SU-DHL-6 (cell line): ENCODE data around the gene HHEX.

ENCODE experiments used
- H2AFZ ChIP-seq: fragments of 200-600 bp; sonication (generic); 2 replicates; pipeline ENCODE4 v1.6.1; 2014; ENCODE audit warnings: low read depth, mild to moderate bottlenecking, moderate library complexity, mixed read lengths, antibody characterized with exemption, low read length; ENCODE audit not compliant: severe bottlenecking
- H3F3A ChIP-seq: fragments of 200-600 bp; shearing (Covaris generic); 2 replicates; pipeline ENCODE4 v1.6.0; 2016; ENCODE audit warnings: antibody characterized with exemption, mild to moderate bottlenecking; ENCODE audit not compliant: insufficient read depth
- H3K27ac ChIP-seq: fragments of 200-600 bp; sonication (generic); 2 replicates; pipeline ENCODE4 v1.5.1; 2016; ENCODE audit warnings: low read depth, mild to moderate bottlenecking, low read length, moderate library complexity, mixed read lengths
- H3K27me3 ChIP-seq: fragments of 200-600 bp; sonication (generic), shearing (Covaris generic); 2 replicates; pipeline ENCODE4 v1.6.0; 2014; ENCODE audit warnings: mild to moderate bottlenecking, low read length
- H3K36me3 ChIP-seq: fragments of 200-600 bp; sonication (generic); 2 replicates; pipeline ENCODE4 v1.6.1; 2014; ENCODE audit warnings: mild to moderate bottlenecking, low read length, mixed read lengths
- H3K4me2 ChIP-seq: fragments of 300-600, 200-600 bp; shearing (Covaris generic), sonication (generic); 2 replicates; pipeline ENCODE4 v1.6.0; 2014; ENCODE audit warnings: low read length, low read depth, mild to moderate bottlenecking; ENCODE audit not compliant: poor library complexity, severe bottlenecking
- H3K4me3 ChIP-seq: fragments of 200-600 bp; sonication (generic); 2 replicates; pipeline ENCODE4 v1.5.1; 2014; ENCODE audit warnings: antibody characterized with exemption, low read length, mild to moderate bottlenecking, mixed read lengths; ENCODE audit not compliant: insufficient read depth, poor library complexity, severe bottlenecking
- H3K79me2 ChIP-seq: fragments of 200-600 bp; sonication (generic); 2 replicates; pipeline ENCODE4 v1.6.1; 2014; ENCODE audit warnings: mild to moderate bottlenecking, low read length, moderate library complexity; ENCODE audit not compliant: insufficient read depth
- H3K9ac ChIP-seq: fragments of 200-600 bp; sonication (generic); 2 replicates; pipeline ENCODE4 v1.7.0; 2014; ENCODE audit warnings: mild to moderate bottlenecking, low read length
- H3K9me2 ChIP-seq: fragments of 200-600 bp; sonication (generic); replicated peaks from 2 replicates; pipeline ENCODE4 v1.6.1; 2014; ENCODE audit warnings: low read length; ENCODE audit not compliant: insufficient read depth
- H3K9me3 ChIP-seq: fragments of 200-600 bp; sonication (generic); 2 replicates; pipeline ENCODE4 v1.6.1; 2014; ENCODE audit warnings: low read length, mixed read lengths; ENCODE audit not compliant: insufficient read depth
- H4K20me1 ChIP-seq: fragments of 200-600 bp; sonication (generic); 2 replicates; pipeline ENCODE4 v1.6.1; 2014; ENCODE audit warnings: low read depth, mild to moderate bottlenecking, antibody characterized with exemption, low read length, moderate library complexity, mixed read lengths
- EZH2phosphoT487 ChIP-seq: fragments of 200-600 bp; sonication (generic), shearing (Covaris generic); conservative IDR thresholded peaks from 2 replicates; pipeline ENCODE4 v1.6.1; 2018; ENCODE audit warnings: mild to moderate bottlenecking, antibody characterized with exemption, low read length, moderate library complexity, mixed read lengths
- TF ChIP-seq, protein P1 (sequence below): fragments of 200-600 bp; sonication (generic); IDR thresholded peaks from one replicate; pipeline ENCODE4 v1.5.1; 2017; ENCODE audit warnings: antibody characterized with exemption, mild to moderate bottlenecking, low read length, moderate library complexity; ENCODE audit not compliant: insufficient read depth, poor library complexity, severe bottlenecking

The HHEX gene

DNA sequence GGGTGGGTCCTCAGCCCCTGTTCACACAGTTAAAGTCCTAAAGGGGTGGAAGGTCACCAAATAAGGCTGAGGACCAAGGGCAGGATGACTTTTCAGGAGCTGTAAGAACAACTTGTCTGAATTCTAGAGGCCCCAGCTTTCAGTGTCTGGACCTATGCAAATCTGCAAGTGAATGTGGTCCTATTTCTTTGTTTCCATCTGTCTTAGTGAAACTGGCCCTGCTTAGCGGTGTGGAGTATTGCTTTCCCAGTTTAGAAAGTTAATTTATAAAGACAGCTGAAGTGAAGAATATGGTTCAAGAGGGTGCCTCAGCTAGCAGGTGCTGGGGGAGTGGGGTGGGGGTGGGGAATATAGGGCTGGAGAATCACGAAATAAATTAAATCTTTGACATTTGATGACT, 40.1 kb downstream of the HHEX start:
- H3K4me2 ChIP-seq: peak overlapping the region; percentile 51
- H3K9me3 ChIP-seq: no peaks in the 10 kb centered on the region
- no peaks in the 10 kb centered on the region for H3K9me2 ChIP-seq
- H3K79me2 ChIP-seq: no peaks in the 10 kb centered on the region
- no peaks in the 10 kb centered on the region for H3F3A ChIP-seq
- no peaks in the 10 kb centered on the region for H3K27me3 ChIP-seq
- TF ChIP-seq EZH2phosphoT487: no peak
- TF ChIP-seq, protein P1, sequence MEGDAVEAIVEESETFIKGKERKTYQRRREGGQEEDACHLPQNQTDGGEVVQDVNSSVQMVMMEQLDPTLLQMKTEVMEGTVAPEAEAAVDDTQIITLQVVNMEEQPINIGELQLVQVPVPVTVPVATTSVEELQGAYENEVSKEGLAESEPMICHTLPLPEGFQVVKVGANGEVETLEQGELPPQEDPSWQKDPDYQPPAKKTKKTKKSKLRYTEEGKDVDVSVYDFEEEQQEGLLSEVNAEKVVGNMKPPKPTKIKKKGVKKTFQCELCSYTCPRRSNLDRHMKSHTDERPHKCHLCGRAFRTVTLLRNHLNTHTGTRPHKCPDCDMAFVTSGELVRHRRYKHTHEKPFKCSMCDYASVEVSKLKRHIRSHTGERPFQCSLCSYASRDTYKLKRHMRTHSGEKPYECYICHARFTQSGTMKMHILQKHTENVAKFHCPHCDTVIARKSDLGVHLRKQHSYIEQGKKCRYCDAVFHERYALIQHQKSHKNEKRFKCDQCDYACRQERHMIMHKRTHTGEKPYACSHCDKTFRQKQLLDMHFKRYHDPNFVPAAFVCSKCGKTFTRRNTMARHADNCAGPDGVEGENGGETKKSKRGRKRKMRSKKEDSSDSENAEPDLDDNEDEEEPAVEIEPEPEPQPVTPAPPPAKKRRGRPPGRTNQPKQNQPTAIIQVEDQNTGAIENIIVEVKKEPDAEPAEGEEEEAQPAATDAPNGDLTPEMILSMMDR: no peak
- no peaks in the 10 kb centered on the region for H4K20me1 ChIP-seq
- peak overlapping the region; percentile 56 for H3K27ac ChIP-seq
- no peaks in the 10 kb centered on the region for H3K36me3 ChIP-seq
- no peak overlapping the region for H2AFZ ChIP-seq
- H3K4me3 ChIP-seq: no peak overlapping the region
- peak overlapping the region; percentile 3; the same call in 1 of the 2 replicates for H3K9ac ChIP-seq

DNA sequence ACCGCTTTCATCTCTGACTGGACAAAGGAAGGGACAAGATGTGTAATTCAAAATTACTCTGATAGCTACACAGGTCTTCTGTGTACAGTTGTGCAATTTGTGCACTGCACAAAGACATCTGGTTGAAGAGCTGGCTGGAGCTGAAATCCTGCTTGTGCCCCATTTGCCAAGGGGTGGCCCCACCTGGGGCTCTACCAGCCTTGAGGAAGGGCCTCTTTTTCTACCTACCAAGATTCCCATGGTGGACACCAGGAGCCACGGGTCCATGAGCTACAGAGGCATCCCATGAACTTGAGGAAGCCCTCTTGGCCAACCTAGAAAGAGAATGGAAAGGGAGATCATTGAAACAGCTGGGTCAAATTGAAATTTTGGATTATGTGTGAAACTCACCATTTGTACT, 43.2 kb downstream of the HHEX start:
- Histone ChIP-seq H3K4me2 (no peak overlapping the region), H3K9me2 (no peaks in the 10 kb centered on the region), H3K79me2 (no peaks in the 10 kb centered on the region), H3K27ac (no peak overlapping the region), H3K9ac (no peak overlapping the region), H3K9me3 (no peaks in the 10 kb centered on the region), H3K36me3 (no peaks in the 10 kb centered on the region), H4K20me1 (no peaks in the 10 kb centered on the region), H3F3A (no peaks in the 10 kb centered on the region), H2AFZ (no peak overlapping the region), H3K27me3 (no peaks in the 10 kb centered on the region), H3K4me3 (no peak overlapping the region)
- no peak for TF ChIP-seq EZH2phosphoT487
- TF ChIP-seq, protein P1: no peak

DNA sequence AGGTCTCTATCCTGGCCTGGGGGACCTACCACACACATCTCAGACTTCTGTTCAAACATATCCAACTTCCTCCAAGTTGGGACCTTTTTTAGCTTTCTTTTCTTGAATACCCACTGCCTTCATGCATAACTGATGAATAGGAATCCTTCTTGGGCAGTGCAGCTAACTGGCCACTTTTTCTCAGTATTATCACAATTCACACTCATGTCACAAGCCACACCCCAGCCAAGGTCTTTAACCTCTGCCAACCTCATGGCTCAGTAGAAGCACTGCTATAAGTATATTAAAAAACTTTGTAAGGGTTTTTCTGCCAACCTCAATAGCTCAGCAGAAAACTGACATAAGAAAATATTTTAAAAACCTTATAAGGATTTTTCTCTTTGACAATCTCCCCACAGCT, 44.5 kb downstream of the HHEX start:
- Histone ChIP-seq H3K9me3 (no peaks in the 10 kb centered on the region), H3K27me3 (no peaks in the 10 kb centered on the region), H3F3A (no peaks in the 10 kb centered on the region), H3K9ac (no peak overlapping the region), H2AFZ (no peak overlapping the region), H3K4me2 (no peak overlapping the region), H3K79me2 (no peaks in the 10 kb centered on the region), H3K9me2 (no peaks in the 10 kb centered on the region), H3K36me3 (no peaks in the 10 kb centered on the region), H4K20me1 (no peaks in the 10 kb centered on the region), H3K4me3 (no peak overlapping the region), H3K27ac (no peak overlapping the region)
- TF ChIP-seq, protein P1: no peak
- no peak for TF ChIP-seq EZH2phosphoT487
